Measurements from ENCODE around the gene ENOPH1. TPM values are rescaled to one million over a fixed set of nuclear protein-coding genes. Genes with fewer than 3 reads are reported as not detected.
A peak's percentile ranks its signal among the peaks of the same experiment; 100 is the strongest.

The ENOPH1 gene
- total and polyA plus RNA-seq, 2 of the 13 experiments (the other 11 are each of a cell fraction or from before 2014, with no cell fraction given) = 15.5 to 64.3 TPM

GRCh38 chr4:82437285-82438005, 7.1 kb downstream of the ENOPH1 start:
- Histone ChIP-seq H3K9me3 (ENCODE audit: low read length) (no peaks in the 10 kb centered on the region), H3K36me3 (replicated peaks in 1 of 2; ENCODE audit: control insufficient read depth in 1 of 2, insufficient read depth in 2 of 2, low read length in 2 of 2) (peaks cover 0 to 4% of the 10 kb centered on the region in 2 experiments; a peak in 2 of 5 replicates), H3K4me3 (replicated peaks in 1 of 3; ENCODE audit: insufficient read depth in 1 of 3, low read depth in 2 of 3, low read length in 3 of 3) (no peak overlapping the region), H3K4me2 (ENCODE audit: low read depth, low read length) (peak overlapping the region; percentile 29; the same call in 1 of the 2 replicates), H3K79me2 (ENCODE audit: insufficient read depth, low read length) (peaks cover 94% of the 10 kb centered on the region), H2AFZ (ENCODE audit: low read length) (no peak overlapping the region), H3K27me3 (ENCODE audit: control insufficient read depth in 1 of 2, insufficient read depth in 2 of 2, low read length in 2 of 2) (no peaks in the 10 kb centered on the region), H3K27ac (ENCODE audit: extremely low read length, insufficient read depth, low read length) (peak overlapping the region; percentile 25), H3K9ac (ENCODE audit: insufficient read depth, low read depth, low read length) (no peak overlapping the region), H4K20me1 (ENCODE audit: insufficient read depth, low read length) (peaks cover 23% of the 10 kb centered on the region), H3K4me1 (ENCODE audit: insufficient read depth, low read length) (peaks cover 80% of the 10 kb centered on the region)
- intact Hi-C loops (cut with micrococcal nuclease; ENCODE audit: unreplicated experiment) (loop anchor here (10.0 kb wide), 1 partner anchor 153 kb away; no protein-coding TSS in a partner anchor), in situ Hi-C loops (cut with HindIII; ENCODE audit: extremely low pct_ligation_motif_present, low pct_unique_long_range_greater_than_20kb) (no loop called here)
- POLR2A ChIA-PET = interaction anchor here (4.5 kb wide), 1 partner anchor 9 kb away, joined by 20 read pairs; no protein-coding TSS in a partner anchor
- no peak for FAIRE-seq
- WGBS (ENCODE audit: low lambda C conversion rate) = 75% methylated on average over 4 of the region's 4 CpGs
- ATAC-seq = no peak
- DNase-seq (ENCODE audit: low spot score) = no peak
- no TSS peak for BruUV-seq (replicated peaks)
- peak; percentile 69 for TF ChIP-seq TEAD3 (CRISPR knock-in tag; optimal IDR thresholded peaks at IDR 0.05; ENCODE audit: borderline replicate concordance)
- TF ChIP-seq HNF4A (CRISPR knock-in tag; IDR thresholded peaks at IDR 0.05) = 0 out of 2 replicates have a peak, but pooled peaks have one; percentile 14
- TF ChIP-seq ARNTL (CRISPR knock-in tag; IDR thresholded peaks at IDR 0.05) = no peak
- TF ChIP-seq BCL6 (CRISPR knock-in tag; IDR thresholded peaks at IDR 0.05) = 0 out of 2 replicates have a peak, but pooled peaks have one; percentile 12
- CTCF ChIA-PET (ENCODE audit: low intra/inter-chr PET ratio, low total read pairs) = no interaction called here

GRCh38 chr4:82439088-82439487, 8.7 kb downstream of the ENOPH1 start:
- Histone ChIP-seq H3K9me3 (ENCODE audit: low read length) (no peaks in the 10 kb centered on the region), H3K4me3 (replicated peaks in 1 of 3; ENCODE audit: insufficient read depth in 1 of 3, low read depth in 2 of 3, low read length in 3 of 3) (no peak overlapping the region; a peak in 1 of 6 replicates), H2AFZ (ENCODE audit: low read length) (no peak overlapping the region), H3K4me2 (ENCODE audit: low read depth, low read length) (peak overlapping the region; percentile 11; the same call in 1 of the 2 replicates), H3K79me2 (ENCODE audit: insufficient read depth, low read length) (peaks cover 88% of the 10 kb centered on the region), H4K20me1 (ENCODE audit: insufficient read depth, low read length) (peaks cover 20% of the 10 kb centered on the region), H3K9ac (ENCODE audit: insufficient read depth, low read depth, low read length) (no peak overlapping the region), H3K36me3 (replicated peaks in 1 of 2; ENCODE audit: control insufficient read depth in 1 of 2, insufficient read depth in 2 of 2, low read length in 2 of 2) (peaks cover 0 to 4% of the 10 kb centered on the region in 2 experiments; a peak in 3 of 5 replicates), H3K27ac (ENCODE audit: extremely low read length, insufficient read depth, low read length) (peak overlapping the region; percentile 55), H3K4me1 (ENCODE audit: insufficient read depth, low read length) (peaks cover 64% of the 10 kb centered on the region), H3K27me3 (ENCODE audit: control insufficient read depth in 1 of 2, insufficient read depth in 2 of 2, low read length in 2 of 2) (no peaks in the 10 kb centered on the region)
- DNase-seq (ENCODE audit: low spot score) (no peak), FAIRE-seq (no peak), ATAC-seq (peak; percentile 56)
- ChIA-PET CTCF (ENCODE audit: low intra/inter-chr PET ratio, low total read pairs) (no interaction called here), POLR2A (interaction anchor here (1.3 to 4.5 kb wide), 2 partner anchors 10 to 17 kb away, joined by 3 to 20 read pairs; no protein-coding TSS in a partner anchor)
- in situ Hi-C loops (cut with HindIII; ENCODE audit: extremely low pct_ligation_motif_present, low pct_unique_long_range_greater_than_20kb) (no loop called here), intact Hi-C loops (cut with micrococcal nuclease; ENCODE audit: unreplicated experiment) (loop anchor here (10.0 kb wide), 1 partner anchor 154 kb away; no protein-coding TSS in a partner anchor)
- BruUV-seq (replicated peaks) = no TSS peak
- 18% methylated on average over 2 of the region's 2 CpGs for WGBS (ENCODE audit: low lambda C conversion rate)
- no peak for TF ChIP-seq MAX (IDR thresholded peaks at IDR 0.05)
- no peak for TF ChIP-seq ZNF432 (CRISPR knock-in tag; IDR thresholded peaks at IDR 0.05; ENCODE audit: borderline replicate concordance)
- no peak for TF ChIP-seq DZIP1 (CRISPR knock-in tag; IDR thresholded peaks at IDR 0.05)
- no peak for TF ChIP-seq HNF1A (IDR thresholded peaks at IDR 0.05; ENCODE audit: low read depth)
- no peak for TF ChIP-seq HNF1A (CRISPR knock-in tag; IDR thresholded peaks at IDR 0.05; ENCODE audit: borderline replicate concordance)
- TF ChIP-seq ZBTB38 (CRISPR knock-in tag; IDR thresholded peaks at IDR 0.05) = no peak
- 0 out of 2 replicates have a peak, but pooled peaks have one; percentile 17 for TF ChIP-seq HNF4A (CRISPR knock-in tag; IDR thresholded peaks at IDR 0.05)
